HL-60/S4 treated with retinoic acid at 250 ng/mL for 4 days and 3 days (cell line): ENCODE measurements around the gene OR6C68.
"Not testable (repeated sequence)": the region's sequence is repeated elsewhere in the genome, so short reads cannot be mapped to it uniquely, and the experiment has no call there.

Experiments
- in situ Hi-C: fragments of 300-500 bp; cut with MboI; formaldehyde crosslinking; loops from 2 replicates; pipeline ENCODE4 v1.7.0; 2022; ENCODE audit warnings: low sequenced_read_pairs

Gene OR6C68

DNA sequence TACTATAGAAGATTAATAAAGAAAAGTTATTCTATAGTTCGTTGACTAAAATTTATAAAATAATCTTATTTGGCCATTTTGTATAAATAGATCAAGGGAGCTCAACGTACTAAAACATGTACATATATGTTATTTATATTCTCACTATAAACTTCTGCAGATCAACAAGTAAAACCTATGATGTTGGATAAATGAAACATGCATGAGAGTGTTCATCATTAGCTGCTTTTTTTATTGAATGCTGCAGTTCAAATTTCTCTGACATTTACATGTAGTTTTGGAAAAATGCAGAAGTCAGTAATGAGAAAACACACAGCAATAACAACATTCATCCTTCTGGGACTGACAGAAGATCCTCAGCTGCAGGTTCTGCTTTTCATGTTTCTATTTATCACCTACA, at the start of gene OR6C68:
Gene OR6C68 (plus strand): TSS at position 301 of the 400 bp plus-strand sequence. CDS start 0 bp downstream, at position 301.
- in situ Hi-C loops, result no loop called here

DNA sequence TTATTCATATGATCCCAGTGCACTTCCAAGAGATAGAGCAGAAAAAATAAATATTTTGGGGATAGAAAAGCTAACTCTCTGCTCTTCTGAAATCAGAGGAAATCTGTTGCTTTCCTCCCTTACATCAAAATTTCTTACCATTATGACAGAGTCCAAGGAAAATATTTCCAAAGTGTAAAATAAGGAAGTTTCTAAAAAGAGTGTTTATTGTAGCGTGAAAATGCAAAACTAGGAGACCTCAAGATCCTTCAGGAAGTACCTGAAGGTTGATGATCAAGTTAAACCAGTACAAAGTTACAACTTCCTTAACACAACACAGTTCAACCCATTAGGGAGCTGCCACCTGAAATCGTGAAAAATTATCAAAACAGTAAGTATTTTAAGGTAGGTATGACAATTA, 48.4 kb upstream of the OR6C68 start, which contains the start of gene OR6C2:
Gene OR6C2 (plus strand): TSS at position 301 of the 400 bp plus-strand sequence. CDS start 8,138 bp downstream, outside the sequence.
- in situ Hi-C loops, result no loop called here

DNA sequence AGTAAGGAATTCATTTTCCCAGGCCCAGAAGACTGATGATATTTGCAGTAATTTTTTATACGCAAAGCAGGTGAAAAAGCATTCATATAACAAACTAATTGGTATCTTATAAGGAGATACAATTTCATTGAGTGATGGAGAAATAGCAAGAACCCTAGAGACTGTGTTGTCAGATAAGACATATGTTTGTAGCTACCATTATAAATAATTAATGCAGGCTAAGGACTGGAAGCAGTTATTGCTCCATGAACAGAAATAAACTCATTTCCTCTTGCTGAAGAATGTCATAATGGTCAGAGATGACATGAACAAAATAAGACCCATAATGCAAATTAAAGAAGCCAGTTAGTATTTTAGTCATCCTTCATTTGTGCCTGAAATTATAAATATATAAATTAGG, 46.8 kb upstream of the OR6C68 start:
- in situ Hi-C loops, result no loop called here

DNA sequence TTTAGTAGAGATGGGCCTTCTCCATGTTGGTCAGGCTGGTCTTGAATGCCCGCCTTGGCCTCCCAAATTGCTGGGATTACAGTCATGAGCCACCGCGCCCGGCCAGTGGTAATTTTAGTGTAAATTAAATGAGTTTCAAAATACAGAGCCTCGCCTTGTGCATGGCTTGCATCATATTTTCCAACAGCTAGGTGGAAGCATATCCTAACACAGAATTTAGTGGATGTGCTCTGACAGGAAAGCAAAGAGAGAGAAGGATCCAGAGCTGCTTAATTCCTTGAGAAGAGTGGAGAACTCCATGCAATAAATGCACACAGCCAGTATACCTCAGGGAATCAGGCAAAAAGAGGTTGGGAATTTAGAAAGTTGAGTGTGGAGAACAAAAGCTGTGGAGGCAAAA, 45.9 kb upstream of the OR6C68 start:
- in situ Hi-C loops, result no loop called here

DNA sequence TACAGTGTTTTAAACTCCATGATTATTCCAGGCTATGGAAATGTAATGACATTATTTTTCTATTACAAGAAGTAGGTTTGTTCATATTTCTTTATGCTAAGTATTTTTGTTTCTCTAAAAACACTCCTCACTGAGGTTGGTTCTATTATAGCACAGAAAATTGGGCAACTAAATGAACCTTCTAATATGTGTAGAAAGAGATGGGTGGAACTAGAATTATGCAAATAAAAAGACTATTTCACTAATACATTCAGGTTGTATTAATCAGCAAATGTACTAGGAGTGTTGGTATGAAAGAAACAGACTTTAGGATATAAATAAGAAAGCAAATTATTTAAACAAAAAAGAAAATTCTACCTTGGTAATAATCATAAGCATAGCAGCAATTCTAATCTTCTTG, 43.4 kb upstream of the OR6C68 start:
- in situ Hi-C loops, result no loop called here

DNA sequence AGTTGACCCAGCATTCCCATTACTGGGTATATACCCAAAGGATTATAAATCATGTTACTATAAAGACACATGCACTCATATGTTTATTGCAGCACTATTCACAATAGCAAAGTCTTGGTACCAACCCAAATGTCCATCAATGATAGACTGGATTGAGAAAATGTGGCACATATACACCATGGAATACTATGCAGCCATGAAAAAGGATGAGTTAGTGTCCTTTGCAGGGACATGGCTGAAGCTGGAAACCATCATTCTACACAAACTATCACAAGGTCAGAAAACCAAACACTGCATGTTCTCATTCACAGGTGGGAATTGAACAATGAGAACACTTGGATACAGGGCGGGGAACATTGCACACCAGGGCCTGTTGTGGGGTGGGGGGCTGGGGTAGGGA, 27.3 kb upstream of the OR6C68 start:
- in situ Hi-C loops, result not testable (repeated sequence)

DNA sequence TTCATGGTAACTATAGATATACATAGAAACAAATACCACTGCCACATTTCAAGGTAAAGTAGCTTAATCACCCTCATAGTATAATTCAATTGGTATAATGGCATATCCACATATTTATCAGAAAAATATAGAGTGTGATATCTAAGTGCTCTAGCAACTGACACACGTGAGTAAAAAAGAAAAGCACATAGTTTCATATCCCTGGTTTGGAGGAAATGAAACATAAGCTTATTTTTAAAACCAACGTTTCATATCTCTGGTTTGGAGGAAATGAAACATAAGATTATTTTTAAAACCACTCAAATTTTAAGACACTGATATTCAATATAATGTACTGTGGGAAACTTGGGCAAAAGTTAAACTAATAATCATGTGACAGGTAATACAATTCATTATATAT, 24.3 kb upstream of the OR6C68 start:
- in situ Hi-C loops, result no loop called here

DNA sequence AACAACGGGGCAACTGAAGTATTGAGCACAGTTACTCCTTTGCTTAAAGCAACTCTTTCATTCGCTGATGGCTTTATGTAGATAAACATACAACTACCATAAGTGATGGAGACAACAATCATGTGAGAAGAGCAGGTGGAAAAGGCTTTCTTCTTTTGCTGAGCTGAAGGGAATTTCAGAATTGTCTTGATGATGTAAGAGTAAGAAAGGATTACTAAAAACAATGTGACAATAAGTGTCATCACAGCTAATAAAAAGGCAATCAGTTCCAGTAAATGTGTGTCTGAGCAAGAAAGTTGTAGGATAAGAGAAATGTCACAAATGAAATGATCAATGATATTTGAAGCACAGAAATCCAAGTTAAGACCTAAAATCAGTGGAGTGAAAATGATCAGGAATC, 22.9 kb upstream of the OR6C68 start:
- in situ Hi-C loops, result no loop called here

DNA sequence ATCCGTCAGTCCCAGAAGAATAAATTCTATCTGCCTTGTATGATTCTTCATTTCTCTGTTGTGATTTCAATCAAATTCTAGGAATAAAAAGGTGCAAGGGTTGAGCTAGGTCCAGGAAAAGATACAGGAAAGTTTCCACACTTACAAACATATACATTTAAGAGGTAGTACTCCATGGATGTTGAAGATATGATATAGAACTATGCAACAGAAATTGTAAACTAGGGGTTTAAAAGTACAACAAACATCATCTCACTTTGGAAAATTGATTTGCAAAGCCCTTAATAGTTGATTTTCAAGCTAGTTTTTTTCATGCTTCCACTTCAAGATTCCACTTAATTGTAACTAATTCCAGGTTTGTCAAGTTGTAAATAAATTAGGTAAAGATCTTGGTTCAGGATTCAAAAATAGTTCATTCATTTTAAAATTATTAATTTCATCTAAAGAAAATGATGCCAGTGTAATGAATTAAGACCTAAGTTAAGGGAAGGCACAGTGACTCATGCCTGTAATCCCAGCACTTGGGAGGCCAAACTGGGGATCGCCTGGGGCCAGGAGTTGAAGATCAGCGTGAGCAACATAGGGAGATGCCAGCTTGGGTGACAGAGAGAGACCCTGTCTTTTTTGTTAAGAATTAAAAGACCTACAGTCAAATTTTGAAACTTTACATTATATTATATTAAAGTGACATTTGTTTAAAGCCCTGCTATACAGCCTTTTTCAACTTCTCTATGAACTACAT, 21.9 kb upstream of the OR6C68 start, which contains the start of gene OR6C70:
Gene OR6C70 (minus strand): TSS at position 51 of the 742 bp plus-strand sequence. CDS start 0 bp downstream, at position 51.
- in situ Hi-C loops, result no loop called here

DNA sequence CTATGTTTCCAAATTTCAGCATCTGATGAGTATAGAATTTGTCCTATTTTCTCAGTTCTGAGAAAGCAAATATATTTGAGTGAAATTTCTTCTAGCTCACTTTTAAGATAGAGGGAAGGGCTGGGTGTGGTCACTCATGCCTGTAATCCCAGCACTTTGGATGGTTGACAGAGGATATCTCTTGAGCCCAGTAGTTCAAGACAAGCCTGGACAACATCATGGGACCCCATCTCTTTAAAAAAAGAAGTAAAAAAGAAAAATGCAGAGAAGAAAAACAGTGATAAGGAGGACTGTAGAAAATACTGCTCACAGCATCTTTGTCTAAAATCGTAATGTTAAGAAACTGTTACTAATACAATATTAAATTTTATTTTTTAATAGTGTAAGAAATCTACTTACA, 19.9 kb upstream of the OR6C68 start:
- in situ Hi-C loops, result no loop called here

DNA sequence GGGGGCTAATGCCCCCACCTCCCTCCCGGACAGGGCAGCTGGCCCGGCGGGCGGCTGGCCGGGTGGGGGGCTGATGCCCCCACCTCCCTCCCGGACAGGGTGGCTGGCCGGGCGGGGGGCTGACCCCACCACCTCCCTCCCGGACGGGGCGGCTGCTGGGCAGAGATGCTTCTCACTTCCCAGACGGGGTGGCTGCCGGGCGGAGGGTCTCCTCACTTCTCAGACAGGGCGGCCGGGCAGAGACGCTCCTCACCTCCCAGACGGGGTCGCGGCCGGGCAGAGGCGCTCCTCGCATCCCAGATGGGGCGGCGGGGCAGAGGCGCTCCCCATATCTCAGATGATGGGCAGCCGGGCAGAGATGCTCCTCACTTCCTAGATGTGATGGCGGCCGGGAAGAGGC, 13.0 kb upstream of the OR6C68 start:
- in situ Hi-C loops, result not testable (repeated sequence)

DNA sequence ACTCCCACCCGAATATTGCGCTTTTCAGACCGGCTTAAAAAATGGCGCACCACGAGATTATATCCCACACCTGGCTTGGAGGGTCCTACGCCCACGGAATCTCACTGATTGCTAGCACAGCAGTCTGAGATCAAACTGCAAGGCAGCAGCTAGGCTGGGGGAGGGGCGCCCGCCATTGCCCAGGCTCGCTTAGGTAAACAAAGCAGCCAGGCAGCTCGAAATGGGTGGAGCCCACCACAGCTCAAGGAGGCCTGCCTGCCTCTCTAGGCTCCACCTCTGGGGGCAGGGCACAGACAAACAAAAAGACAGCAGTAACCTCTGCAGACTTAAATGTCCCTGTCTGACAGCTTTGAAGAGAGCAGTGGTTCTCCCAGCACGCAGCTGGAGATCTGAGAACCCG, 7.9 kb upstream of the OR6C68 start:
- in situ Hi-C loops, result not testable (repeated sequence)

DNA sequence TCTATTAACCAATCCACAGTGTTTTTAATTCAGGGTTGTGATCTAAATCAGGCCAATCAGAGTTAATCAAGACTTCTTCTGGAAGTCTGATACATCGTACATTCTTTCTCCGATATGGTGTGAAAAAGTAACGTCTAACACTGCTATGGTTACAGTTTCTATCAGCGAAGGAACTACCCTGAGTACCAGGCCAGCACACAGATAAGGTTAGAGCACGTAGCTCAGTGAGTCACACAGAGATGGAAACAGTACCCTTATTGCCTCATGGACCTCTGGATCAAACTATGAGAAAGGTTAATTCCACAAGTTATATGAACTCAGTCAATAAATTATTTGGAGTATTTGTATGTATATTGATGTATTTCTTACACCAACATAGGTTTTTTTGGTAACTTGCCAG, 3.3 kb downstream of the OR6C68 start:
- in situ Hi-C loops, result no loop called here

DNA sequence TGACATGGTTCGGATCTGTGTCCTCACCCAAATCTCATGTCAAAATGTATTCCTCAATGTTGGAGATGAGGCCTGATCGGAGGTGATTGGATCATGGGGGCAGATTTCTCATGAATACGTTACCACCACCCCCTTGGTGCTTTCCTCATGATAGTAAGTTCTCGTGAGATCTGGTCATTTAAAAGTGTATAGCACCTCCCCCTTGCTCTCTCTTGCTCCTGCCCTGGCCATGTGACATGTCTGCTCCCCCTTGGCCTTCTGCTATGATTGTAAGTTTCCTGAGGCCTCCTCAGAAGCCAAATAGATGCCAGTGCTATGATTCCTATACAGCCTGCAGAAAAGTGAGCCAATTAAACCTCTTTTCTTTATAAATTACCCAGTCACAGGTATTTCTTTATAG, 7.1 kb downstream of the OR6C68 start:
- in situ Hi-C loops, result no loop called here

DNA sequence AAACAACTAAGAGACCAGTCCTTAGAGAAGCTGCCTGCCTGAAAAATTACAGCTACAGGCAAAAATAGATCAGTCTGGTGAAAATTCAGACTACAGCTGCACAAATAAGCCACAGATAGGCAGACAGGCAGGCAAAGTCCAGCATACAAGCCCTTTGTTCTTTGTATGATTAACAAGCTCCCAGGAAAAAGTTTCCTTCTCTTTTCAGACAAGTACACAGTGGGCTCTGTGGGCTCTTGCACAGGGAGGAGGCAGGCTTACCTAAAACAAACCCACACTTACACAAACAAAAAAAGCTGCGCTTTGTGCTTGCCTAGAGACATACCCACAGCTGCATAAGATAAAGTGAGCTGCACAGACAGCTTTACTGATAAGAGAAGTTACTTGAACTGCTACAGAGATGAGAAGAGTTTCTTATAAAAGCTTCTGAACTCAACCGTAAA, 7.7 kb downstream of the OR6C68 start:
- in situ Hi-C loops, result no loop called here

DNA sequence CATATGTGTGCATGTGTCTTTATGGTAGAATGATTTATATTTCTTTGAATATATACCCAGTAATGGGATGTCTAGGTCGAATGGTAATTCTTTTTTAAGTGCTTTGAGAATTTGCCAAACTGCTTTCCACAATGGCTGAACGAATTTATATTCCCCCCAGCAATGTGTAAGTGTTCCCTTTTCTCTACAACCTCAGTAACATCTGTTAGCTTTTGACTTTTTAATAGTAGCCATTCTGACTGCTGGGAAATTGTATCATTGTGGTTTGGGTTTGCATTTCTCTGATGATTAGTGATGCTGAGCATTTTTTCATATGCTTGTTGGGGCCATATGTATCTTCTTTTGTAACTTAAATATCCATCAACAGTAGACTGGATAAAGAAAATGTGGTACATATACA, 9.4 kb downstream of the OR6C68 start:
- in situ Hi-C loops, result no loop called here

DNA sequence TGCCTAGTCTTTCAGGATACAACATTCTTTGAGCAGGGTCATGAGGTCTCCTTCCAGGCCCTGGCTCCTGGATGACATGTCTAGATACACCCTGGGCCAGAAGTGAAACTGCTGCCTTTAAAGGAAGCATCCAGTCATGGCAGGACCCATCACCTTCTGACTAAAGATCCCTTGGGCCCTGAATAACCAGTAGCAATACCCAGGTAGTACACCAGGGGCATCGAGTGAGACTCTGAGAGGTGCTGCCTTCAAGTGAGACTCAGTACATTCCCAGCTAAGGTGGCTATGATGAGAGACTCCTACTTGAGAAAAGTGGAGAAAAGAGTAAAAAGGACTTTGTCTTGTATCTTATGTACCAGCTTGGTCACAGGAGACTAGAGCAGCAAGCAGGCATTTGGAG, 23.5 kb downstream of the OR6C68 start:
- in situ Hi-C loops, result no loop called here

DNA sequence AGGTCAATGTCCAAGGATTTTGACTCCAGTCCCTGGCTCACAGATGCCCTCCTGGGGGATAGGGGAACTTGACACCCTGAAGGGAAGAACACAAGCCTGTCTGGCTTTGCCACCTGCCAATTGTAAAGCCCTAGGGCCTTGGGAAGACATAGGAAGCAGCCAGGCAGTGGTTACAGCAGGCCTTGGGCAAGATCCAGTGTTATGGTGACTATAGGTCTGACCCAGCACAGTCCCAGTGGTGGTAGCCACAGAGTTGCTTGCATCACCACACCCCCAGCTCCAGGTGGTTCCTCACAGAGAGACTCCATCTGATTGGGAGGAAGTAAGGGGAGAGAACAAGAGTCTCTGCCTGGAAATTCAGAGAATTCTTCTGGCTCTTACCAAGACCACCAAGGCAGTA, 24.2 kb downstream of the OR6C68 start:
- in situ Hi-C loops, result no loop called here
